ENCODE measurements around the gene KRT38.
"Not testable (repeated sequence)": the region's sequence is repeated elsewhere in the genome, so short reads cannot be mapped to it uniquely, and the experiment has no call there.

Gene KRT38

DNA sequence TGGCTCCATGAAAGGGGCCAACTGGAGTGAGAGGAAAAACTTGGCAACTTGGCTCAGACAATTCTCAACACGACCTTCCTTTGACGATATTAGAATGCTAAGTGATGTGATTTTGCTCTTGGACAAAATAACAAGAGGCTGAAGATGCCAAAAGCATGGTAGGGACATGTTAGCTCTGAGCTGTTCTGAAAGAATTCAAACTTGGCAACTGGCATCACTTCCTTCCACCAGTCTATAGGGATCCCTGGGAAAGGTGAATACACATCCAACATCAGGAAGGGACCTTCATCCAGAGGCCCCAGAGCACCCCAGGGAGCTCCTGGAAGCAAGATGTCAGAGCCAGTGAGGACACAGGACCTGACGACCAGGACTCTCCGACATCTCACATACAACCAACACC lies 20.6 kb downstream of the KRT38 start:
- no peak for DNase-seq

DNA sequence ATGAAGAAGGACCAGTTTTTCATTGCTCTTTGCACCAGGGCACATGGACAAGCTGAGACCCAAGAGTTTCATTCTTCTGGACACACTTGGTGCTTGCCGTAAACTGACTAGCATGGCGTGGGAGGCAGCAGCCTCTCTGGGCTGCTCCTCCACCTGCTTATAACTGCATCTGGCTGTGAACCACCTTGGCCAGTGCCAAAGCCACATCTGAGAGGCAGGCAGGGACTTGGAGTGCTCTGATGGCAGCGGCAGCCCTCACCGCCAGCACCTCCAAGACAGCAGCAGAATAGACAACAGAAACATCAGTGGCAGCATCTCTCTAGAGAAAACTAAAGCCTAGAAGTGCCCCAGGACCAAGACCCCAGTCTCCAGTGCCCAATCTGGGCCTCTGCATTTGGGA lies 21.1 kb downstream of the KRT38 start:
- DNase-seq = no peak

DNA sequence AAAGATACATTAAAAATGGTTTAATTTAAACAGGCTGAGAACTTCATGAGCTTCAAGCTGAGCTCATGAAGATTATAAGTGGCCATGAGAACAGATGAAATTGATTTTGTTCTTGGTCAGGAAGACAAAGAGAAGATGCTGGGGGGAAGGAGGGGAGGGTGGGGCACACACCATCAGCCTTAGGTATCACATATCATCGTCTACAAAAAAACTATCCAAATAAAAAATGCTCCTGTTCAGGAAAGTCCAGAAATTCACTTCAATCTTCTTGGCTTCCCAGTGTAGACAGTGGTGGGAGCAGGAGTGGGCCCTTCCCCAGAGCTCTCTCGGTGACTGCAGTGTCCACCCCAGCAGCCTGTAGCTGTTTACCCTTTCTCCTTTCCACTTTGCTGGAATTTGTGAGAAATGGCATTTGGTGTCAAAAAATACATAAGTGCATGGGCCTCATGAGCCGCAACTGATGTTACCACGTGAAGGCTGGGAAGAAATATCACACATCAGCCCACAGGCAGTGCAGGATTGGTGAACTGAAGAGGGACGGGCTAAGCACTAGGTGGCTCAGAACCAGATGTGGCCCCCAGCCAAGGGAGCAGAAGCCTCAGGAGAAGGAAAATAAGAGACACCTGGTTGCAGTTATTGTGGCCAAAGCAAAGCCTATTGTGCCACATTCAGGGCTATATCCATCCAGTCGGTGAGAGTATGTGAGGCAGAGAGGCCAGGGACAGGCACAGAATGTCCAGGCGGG lies 22.5 kb downstream of the KRT38 start:
- no peak for DNase-seq

DNA sequence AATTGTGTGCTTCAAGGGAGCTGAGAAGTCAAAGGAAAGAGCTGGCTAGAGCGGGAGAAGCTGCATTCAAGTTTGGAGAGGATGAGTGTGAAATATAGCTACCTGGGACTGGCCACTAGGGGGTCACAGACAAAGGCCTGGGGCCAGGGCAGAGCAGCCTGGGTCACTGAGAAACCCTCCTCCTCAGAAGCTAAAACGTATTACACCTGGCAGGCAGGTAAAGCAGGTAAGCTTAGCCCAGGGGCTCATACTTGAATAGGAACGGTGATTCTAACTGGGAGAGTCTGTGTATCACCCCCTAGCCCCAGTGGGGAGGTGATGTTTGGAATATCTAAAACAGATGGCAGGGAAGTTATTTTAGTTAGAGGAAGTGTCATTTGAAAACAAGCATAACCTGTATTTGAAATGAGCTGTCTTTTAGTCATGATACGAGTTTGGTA lies 23.2 kb downstream of the KRT38 start:
- no peak for DNase-seq

DNA sequence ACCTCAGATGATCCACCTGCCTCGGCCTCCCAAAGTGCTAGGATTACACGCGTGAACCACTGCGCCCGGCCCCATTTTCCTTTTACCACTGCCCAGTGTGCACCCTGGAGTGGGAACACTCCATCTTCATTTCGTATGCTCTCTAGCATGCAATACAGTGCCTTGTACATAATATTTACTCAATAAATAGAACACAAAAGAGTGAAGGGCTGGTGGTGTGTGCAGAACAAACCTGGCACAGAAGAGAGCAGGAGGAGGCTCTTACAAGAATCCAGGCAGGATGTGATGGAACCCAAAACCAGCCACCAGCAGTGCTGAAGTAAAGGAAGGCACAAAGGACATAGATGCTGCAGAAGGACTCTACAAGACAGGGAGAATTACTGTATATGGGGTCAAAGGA lies 23.7 kb downstream of the KRT38 start:
- DNase-seq = no peak

DNA sequence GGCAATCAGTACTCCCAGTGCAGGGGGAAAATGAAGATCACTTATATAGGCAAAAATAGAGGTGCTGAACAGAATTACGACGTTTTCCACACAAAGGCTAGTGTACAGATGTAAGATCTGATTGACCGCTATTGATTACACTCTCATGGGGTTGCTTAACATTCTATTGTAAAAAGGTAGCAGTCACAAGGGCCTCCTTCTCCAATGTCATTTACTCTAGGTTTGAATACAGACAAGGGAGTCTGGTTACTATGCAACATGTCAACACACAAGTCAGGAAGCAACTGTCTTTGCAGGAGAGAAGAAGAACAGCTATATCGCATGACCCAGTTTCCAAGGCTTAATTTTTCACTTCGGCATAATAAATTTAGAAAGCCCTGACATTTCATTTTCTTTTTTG lies 24.3 kb downstream of the KRT38 start:
- DNase-seq = no peak

DNA sequence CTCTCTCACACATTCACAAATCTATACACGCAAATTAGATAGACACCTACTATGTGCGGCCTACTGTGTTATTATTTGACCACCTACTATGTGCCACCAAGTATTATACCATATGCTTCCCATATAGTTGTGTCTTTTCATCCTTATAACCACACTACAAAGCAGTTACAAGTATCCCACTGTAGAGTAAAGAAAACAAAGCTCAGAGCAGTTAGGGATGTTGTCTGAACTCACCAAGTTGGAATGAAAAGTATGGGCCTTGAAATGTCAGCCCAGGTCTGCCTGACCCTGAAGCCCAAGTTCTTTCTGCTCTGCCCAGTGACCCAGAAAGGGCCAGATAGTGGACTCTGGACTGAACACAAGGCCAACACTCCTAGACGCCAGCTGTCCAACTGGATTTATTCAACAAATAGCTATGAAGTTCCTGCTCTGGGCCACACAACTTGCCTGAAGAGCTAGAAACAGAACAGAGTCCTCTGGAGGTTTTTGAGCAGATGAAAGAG lies 24.9 kb downstream of the KRT38 start:
- no peak for DNase-seq

DNA sequence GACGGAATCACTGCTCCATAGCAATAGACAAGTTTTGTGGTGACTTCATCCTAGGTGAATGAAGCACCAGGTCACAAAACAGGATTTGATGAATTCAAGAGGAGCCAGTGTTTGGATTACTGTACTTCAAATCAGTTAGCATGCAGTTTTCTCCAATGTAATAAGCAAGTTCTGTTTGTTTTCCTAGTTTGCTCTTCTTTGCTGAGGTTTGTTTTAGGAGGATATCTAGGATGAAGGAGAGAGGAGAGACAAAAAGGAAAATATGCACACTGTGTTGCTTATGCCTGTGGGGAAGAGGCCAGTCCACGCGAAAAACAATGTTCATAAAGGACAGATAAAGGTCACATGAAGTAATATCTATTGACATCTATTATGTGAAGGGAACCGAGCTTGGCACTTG lies 25.4 kb downstream of the KRT38 start:
- DNase-seq = no peak

DNA sequence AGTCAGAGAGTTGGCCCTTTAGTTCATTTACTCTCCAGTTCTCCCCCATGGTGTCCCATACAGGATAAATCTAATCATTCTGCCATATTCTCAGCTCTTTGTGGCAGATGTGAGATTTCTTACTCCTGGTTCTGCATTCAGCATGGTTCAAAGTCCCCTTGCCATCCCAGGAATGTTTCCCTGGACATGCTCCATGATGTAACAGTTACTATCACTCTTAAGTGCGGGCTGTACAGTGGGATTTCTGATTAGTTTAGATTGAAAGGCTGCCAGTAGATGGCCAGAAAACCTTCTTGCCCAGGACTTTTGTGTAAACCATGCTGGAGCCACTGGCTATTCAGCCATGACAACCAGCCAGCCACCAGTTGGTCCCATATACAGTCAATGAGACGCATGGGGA lies 26.8 kb downstream of the KRT38 start:
- DNase-seq = no peak

DNA sequence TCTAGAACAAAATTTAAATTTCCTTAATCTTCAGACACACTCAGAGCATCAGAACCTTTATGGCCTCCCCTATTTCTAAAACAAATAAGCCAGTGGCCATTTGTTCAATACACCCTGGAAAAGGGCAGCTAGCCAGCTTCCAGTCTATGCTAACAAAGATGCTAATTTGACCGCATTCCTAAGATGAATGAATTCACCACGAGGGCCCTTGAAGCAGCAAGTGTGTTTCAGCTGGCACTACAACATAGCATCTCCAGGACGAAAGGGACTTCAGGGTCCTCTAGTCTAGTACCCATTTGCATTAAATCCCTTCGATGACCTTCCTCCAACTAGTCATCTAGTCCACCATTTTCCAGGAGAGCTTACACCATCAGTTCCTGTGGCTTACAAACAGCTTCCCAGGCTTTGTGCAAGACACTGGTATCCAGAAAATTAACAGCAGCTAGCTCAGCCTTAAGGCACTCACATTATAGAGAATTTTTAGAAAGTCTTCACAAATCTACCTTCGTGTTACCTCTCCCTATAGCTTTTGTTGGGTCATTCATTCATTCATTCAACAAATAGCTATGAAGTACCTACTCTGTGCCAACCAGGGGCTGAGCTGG lies 27.3 kb downstream of the KRT38 start:
- DNase-seq = no peak

DNA sequence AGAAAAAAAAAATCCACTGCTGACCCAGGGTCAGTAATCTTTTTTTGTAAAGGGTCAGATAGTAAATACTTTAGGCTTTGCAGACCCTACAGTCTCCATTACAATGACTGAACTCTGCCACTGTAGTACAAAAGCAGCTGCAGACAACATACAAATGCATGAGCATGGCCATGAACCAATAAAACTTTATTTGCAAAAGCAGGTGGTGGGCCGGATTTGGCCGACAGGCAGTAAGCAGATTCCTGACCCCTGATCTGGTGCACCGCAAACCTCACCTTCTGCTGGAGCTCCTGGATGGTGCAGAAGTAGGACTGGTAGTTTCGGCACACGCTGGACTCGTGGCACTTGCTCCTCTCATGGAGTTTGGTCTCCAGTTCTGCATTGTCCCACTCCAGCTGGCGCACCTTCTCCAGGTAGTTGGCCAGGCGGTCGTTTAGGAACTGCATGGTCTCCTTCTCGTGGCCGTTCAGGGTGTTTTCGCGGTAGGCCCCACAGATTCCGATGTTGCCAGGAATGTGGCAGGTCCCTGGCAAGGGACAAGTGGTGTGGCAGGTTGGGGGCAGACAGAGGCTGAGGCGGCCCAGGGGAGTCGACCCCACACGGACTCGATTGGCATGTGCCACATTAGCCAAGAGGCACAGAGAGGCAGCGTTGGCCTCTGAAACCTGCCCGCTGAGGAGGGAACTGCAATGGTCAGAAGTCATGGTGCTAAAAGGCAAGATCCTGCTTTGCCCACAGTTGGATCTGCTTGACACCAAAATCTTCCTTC lies 29.5 kb downstream of the KRT38 start:
- no peak for DNase-seq

DNA sequence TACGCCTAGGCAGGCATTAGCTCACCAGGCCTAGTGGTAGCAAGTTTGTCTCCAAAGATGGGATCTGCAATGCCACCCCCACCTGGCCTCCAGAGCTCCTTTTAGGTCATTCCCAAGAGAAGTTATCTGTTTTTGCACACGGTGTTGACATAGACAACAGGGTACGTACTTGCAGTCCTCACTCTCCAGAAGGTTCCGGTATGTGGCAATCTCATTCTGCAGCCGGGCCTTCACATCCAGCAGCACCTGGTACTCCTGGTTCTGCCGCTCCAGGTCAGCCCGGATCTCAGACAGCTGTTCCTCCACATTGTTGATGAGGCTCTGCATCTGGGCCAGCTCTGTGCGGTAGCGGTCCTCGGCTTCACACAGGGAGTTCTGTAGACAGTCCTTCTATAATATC lies 33.6 kb downstream of the KRT38 start:
- DNase-seq = no peak

DNA sequence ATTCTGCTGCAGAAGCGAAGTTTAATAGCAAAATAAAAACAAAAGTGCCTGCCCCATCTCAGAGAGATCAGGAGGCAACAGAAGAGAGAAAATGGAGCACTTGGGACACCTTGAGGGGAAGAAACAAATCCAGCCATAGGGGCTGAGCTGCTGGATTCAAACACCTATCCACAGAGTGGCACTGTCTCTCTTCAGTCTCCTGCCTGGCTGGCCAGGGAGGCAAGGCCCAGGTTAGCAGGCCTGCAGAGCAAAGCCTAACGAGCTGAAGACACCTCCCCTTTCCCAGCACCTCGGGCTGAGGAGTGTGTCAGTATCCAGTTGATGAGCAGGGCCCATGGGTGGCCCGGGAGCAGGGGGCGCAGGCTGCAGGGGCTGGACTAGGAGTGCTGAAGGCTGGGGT lies 34.6 kb downstream of the KRT38 start:
- DNase-seq = no peak

DNA sequence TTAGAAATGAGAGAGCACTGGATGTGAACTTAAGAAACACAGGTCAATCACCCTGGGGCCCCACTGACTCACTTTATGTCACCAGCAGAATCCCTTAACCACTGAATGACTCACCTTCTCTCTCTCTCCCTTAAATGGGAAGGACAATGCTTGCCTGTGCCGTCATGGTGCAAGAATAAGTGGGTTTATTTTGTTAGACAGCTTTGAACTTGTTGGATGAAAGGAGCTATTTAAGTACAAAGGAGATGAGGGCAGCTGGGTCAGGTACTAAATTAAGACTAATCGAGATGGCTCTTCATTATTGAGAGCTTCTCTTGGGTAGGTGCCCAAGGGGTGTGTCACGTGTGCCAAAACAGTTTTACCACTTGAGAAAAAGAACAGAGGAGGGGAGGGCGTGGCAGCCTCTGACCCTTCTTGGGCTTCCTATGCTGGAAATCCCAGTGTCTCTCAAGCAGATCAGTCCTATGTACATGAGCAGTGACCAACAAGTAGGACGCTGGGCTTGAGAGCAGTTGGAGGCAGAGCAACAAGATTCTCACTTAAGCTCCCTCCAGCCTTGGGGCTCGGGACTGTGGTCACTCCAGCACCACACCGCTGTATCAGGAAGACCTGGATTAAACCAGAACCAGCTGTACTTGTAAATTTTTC lies 36.6 kb downstream of the KRT38 start:
- no peak for DNase-seq

DNA sequence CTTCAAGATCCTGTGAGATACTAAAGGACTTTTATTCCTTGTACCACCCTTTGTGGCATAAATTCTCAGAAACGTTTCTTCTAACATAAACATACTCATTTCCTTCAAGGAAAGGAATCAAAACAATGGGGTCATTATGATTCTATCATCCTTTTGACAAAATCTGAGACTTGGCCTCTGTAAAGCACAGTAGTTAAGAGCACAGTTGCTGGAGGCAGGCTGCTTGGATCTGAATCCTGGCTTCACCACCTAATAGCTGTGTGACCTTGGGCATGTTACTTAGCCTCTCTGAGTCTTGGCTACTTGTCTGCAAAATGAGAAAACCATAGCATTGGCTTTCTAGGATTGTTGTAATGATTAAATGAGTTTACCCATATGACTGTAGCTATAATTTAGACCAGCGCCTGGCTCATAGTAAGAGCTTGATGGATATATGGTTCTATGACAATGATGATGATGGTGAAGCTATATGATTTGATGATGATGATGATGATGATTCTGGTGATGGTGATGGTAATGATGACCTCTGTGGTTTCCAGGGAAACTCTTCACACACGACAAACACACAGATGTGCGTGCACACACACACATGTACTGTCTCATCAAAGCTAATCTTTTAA lies 37.3 kb downstream of the KRT38 start:
- no peak for DNase-seq

DNA sequence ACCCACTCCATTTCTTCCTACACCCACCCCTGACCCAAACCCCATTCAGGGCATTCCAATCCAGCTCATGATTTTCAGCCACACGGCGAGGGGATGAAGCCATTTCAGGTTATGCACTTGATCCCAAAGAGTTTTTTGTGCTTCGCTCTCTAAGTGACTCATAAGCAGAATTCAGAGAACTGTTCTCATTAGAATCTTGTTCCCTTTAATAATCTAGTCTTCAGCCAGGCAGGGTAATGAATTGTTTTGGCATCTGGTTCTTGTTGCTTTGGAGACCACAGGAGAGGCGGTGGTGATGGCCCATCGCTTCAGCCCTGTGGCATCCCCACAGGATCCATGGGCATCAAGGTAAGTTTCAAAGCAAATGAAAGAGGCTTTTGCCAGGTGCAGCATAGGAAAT lies 38.6 kb downstream of the KRT38 start:
- DNase-seq = no peak

DNA sequence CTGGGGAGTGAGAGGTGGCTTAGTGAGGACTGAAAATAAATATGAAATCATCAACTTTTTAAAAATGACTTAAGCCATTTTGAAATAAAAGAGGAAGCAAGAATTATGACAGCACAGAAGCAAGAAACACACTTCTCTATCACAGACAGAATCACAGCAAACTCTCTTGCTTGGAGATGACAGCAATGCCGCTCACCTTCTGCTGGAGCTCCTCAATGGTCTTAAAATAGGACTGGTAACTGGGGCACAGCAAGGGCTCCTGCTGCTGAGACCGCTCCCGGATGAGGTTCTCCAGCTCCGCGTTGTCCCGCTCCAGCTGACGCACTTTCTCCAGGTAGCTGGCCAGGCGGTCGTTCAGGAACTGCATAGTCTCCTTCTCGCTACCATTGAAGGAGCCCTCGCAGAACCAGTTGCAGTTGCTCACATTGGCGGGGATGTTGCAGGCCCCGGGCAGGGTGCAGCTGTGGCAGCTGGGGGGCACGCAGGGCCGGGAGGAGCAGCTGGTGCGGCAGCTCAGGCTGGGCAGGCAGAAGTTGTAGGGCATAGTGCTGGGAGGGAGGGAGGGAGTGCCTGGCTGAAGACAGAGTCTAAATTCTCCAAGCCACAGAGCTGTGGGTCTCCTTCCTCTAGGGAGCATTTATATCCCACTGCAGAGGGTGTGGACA lies 43.7 kb downstream of the KRT38 start, which contains the start of gene KRT31:
Gene KRT31, minus strand, starts transcription at position 613 of the 665 bp plus-strand sequence. Its CDS starts 69 bp downstream, at position 544.
- DNase-seq = no peak

DNA sequence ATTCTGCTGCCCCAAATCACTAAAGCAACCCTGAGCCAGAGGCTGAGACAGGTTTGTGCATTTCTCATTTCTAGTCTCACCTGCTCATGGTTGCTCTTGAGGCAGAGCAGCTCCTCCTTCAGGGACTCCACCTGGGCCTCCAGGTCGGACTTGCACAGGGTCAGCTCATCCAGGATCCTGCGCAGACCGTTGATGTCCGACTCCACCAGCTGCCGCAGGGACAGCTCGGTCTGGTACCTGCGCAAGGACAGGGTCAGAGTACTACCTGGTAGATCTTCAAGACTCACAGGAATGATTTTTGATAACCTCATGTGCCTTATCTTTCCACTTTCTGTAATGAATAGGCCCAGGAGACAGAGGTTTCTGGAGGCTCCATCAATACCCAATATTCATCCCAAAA lies 44.4 kb downstream of the KRT38 start:
- DNase-seq = no peak

DNA sequence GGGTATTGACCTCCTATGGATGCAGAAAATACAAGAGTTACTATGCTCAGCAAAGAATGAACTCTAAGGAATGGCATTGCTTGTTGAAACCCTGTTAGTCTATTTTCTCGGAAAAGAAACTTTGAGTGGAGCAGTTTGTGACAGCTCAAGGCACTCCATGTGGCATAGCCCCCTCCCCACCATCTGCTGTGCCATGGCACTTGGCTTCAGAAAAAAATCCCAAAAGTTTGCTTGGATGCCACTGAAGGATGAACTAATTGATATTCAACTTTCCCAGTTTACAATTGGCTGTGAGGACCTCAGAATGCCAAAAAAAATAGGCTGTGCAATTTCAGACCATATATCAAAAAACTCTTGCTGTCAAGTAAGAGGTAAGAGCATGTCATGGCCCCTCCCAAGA lies 45.2 kb downstream of the KRT38 start:
- DNase-seq = no peak

DNA sequence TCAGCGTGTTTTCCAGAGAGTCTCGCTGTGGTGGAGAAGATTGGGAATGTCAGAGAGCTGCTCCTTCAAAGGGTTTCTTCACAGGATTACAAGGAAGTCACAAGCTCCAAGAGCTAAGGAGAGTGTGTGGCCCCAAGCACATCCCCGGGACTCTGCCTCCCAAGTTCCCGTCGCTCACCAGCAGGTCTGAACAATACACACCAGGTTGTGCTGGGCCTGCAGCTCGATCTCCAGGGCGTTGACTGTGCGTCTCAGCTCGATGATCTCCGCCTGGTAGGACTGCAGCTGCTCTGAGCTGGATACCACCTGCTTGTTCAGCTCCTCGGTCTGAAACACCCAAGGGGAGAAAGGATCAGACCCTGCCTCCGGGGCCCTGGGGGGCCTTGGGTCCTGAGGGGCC lies 45.7 kb downstream of the KRT38 start:
- not testable (repeated sequence) for DNase-seq

DNA sequence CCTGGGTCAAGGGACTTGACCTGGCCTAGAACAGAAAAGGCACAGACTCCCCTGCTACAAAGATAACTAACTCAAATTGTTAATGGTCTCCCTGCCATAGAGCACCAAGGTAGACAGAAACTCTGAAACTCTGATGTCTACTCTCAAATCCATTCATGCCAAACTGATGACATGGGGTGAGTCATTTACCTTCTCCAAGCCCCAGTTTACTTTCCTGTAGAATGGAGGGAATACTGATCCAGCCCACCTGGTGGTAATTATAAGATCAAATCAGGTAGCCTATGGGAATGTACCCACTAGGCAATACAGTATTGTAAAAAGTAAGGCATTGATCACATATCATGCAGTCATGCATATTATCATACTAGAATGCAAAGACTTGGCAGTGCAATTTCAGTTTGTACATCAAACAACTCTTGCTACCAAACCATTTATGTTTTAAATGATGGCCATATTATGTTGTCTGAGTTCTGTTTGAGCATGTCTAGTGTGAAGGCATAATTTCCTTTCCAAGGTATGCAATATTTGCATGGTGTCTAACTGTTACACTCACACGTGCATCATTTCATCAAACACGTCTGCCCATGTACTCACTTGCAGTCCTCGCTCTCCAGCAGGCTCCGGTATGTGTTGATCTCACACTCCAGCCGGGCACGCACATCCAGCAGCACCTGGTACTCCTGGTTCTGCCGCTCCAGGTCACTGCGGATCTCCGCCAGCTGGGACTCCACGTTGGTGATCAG lies 46.4 kb downstream of the KRT38 start:
- DNase-seq = no peak

DNA sequence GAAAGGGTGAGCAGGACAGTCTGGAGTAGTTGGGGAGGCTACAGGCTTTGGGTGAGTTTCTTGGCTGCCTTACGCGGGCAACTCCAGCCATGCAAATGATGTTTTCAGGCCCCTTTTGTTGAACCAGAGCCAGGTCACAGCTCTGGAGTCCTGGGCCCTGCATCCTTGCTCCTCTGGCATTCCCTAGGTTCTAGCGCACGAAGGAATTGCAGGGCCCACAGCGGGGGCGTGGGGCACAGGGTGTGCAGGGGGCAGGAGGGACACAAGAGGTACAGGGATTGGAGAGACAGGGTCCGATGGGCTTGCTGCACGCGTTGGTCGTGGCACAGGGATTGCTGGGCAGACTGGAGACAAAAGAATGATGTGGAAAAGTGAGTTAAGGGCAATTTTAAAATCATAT lies 47.0 kb downstream of the KRT38 start:
- DNase-seq = no peak

All from NCI-H524 (cell line).